ENCODE results near the gene WTIP. TPM values are rescaled to one million over a fixed set of nuclear protein-coding genes. Genes with fewer than 3 reads are reported as not detected.

Gene WTIP
- total and polyA plus RNA-seq, 2 of the 13 experiments (the other 11 are each of a cell fraction or from before 2014, with no cell fraction given), result 15.0 to 18.1 TPM

DNA sequence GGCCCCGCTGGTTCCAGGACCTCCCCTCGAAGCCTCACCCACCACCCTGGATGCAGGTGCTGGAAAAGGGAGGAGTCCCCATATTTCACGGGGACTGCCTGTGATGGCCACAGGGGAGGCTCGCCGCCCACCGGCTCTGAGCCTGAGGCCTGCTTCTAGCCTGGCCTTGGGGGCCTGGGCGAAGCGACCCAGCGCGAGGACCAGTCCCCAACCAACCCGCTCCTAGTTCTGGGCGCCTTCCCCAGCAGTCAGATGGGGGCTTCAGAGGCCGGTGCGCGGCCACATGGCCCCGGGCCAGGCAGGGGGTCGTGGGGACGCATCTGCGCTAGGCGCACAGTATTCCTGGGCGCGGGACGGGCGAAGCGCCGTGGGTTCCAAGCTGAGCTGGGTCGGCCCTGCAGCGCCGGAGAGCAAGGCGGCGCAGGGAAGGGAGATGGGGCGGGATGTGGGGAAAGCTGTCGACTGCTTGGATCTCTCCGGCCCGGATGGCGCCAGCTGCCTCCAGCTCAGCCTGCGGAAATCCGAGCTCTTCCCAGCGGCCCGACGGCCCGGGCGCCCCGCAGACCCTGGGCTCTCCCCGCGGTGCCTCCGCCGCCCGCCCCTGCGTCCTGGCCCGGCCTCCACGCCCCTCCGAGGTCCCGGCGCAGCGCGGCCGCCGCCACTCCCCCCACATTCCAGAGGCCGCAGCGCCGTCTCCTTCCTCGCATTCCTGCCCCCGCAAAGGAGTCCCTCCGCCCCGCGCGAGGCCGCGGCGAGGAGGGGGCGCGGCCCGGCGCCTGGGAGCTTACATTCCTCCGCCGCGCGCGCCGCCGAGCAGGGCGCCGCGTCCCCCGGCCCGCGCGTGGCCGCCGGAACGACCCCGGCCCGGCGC is at the start of gene WTIP (continued):
- TF ChIP-seq, protein P1, sequence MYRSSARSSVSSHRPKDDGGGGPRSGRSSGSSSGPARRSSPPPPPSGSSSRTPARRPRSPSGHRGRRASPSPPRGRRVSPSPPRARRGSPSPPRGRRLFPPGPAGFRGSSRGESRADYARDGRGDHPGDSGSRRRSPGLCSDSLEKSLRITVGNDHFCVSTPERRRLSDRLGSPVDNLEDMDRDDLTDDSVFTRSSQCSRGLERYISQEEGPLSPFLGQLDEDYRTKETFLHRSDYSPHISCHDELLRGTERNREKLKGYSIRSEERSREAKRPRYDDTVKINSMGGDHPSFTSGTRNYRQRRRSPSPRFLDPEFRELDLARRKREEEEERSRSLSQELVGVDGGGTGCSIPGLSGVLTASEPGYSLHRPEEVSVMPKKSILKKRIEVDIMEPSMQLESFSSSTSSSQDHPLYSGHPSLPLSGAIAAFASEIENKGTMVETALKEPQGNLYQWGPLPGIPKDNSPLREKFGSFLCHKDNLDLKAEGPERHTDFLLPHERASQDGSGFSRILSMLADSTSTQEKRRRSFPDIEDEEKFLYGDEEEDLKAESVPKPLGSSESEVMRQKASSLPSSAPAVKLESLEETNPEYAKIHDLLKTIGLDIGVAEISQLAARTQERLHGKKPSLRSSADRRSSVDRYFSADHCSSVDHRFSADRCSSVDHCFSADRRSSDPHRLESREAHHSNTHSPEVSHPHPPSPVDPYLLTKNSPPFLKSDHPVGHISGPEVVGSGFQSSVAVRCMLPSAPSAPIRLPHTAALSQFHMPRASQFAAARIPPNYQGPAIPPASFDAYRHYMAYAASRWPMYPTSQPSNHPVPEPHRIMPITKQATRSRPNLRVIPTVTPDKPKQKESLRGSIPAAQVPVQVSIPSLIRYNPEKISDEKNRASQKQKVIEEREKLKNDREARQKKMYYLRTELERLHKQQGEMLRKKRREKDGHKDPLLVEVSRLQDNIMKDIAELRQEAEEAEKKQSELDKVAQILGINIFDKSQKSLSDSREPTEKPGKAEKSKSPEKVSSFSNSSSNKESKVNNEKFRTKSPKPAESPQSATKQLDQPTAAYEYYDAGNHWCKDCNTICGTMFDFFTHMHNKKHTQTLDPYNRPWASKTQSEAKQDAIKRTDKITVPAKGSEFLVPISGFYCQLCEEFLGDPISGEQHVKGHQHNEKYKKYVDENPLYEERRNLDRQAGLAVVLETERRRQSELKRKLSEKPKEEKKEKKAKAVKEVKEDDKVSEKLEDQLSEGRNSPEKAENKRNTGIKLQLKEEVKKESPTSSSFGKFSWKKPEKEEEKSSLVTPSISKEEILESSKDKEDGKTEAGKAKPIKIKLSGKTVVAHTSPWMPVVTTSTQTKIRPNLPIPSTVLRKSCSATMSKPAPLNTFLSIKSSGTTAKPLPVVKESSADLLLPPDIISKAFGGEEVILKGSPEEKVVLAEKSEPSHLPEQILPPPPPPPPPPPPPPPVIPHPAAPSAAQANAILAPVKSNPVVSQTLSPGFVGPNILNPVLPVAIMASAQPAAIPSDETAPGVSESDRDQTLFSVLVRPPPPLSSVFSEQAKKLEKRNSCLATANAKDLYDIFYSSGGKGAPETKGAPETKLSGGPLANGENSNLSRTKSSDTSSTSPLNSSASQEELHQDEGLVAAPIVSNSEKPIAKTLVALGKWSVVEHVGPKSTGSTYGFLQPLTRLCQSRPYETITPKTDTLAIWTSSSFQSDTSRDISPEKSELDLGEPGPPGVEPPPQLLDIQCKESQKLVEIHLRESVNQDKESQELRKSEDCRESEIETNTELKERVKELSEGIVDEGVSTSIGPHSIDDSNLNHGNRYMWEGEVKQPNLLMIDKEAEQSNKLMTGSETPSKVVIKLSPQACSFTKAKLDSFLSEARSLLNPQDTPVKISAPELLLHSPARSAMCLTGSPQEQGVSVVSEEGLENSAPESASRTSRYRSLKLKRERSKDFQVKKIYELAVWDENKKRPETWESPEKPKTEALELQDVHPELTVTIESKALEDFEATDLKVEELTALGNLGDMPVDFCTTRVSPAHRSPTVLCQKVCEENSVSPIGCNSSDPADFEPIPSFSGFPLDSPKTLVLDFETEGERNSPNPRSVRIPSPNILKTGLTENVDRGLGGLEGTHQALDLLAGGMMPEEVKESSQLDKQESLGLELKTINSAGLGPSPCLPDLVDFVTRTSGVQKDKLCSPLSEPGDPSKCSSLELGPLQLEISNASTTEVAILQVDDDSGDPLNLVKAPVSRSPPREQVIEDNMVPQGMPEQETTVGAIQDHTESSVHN (CRISPR knock-in tag; IDR thresholded peaks at IDR 0.05), result no peak
- TF ChIP-seq, protein P2, sequence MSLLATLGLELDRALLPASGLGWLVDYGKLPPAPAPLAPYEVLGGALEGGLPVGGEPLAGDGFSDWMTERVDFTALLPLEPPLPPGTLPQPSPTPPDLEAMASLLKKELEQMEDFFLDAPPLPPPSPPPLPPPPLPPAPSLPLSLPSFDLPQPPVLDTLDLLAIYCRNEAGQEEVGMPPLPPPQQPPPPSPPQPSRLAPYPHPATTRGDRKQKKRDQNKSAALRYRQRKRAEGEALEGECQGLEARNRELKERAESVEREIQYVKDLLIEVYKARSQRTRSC (CRISPR knock-in tag; IDR thresholded peaks at IDR 0.05; ENCODE audit: low read depth), result no peak
- TF ChIP-seq NR2F2 (IDR thresholded peaks at IDR 0.05; ENCODE audit: borderline replicate concordance, low read depth), result no peak
- TF ChIP-seq, protein P3, sequence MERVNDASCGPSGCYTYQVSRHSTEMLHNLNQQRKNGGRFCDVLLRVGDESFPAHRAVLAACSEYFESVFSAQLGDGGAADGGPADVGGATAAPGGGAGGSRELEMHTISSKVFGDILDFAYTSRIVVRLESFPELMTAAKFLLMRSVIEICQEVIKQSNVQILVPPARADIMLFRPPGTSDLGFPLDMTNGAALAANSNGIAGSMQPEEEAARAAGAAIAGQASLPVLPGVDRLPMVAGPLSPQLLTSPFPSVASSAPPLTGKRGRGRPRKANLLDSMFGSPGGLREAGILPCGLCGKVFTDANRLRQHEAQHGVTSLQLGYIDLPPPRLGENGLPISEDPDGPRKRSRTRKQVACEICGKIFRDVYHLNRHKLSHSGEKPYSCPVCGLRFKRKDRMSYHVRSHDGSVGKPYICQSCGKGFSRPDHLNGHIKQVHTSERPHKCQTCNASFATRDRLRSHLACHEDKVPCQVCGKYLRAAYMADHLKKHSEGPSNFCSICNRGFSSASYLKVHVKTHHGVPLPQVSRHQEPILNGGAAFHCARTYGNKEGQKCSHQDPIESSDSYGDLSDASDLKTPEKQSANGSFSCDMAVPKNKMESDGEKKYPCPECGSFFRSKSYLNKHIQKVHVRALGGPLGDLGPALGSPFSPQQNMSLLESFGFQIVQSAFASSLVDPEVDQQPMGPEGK (CRISPR knock-in tag; IDR thresholded peaks at IDR 0.05), result peak; percentile 90
- TF ChIP-seq ZNF263 (CRISPR knock-in tag; IDR thresholded peaks at IDR 0.05), result no peak
- TF ChIP-seq, protein P4, sequence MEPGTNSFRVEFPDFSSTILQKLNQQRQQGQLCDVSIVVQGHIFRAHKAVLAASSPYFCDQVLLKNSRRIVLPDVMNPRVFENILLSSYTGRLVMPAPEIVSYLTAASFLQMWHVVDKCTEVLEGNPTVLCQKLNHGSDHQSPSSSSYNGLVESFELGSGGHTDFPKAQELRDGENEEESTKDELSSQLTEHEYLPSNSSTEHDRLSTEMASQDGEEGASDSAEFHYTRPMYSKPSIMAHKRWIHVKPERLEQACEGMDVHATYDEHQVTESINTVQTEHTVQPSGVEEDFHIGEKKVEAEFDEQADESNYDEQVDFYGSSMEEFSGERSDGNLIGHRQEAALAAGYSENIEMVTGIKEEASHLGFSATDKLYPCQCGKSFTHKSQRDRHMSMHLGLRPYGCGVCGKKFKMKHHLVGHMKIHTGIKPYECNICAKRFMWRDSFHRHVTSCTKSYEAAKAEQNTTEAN (CRISPR knock-in tag; conservative IDR thresholded peaks at IDR 0.05), result peak; percentile 32; the same call in 1 of the 2 replicates
- TF ChIP-seq ZNF333 (CRISPR knock-in tag; IDR thresholded peaks at IDR 0.05; ENCODE audit: borderline replicate concordance), result no peak
- TF ChIP-seq SIN3A (IDR thresholded peaks at IDR 0.05; ENCODE audit: borderline replicate concordance, low read depth, low read length), result 0 out of 2 replicates have a peak, but pooled peaks have one; percentile 48
- no peak for TF ChIP-seq SNRNP70 (IDR thresholded peaks at IDR 0.05; ENCODE audit: low read depth, low read length)
- TF ChIP-seq EEA1 (CRISPR knock-in tag; IDR thresholded peaks at IDR 0.05; ENCODE audit: borderline replicate concordance), result 0 out of 2 replicates have a peak, but pooled peaks have one; percentile 27
- TF ChIP-seq, protein P5, sequence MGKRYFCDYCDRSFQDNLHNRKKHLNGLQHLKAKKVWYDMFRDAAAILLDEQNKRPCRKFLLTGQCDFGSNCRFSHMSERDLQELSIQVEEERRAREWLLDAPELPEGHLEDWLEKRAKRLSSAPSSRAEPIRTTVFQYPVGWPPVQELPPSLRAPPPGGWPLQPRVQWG (CRISPR knock-in tag; IDR thresholded peaks at IDR 0.05; ENCODE audit: borderline replicate concordance, low read depth), result no peak
- peak in 1 of 2 experiments; percentile 37; a peak in 1 of 4 replicates for TF ChIP-seq EP300 (IDR thresholded peaks at IDR 0.05; ENCODE audit: low read depth in 2 of 2, low read length in 2 of 2)
- TF ChIP-seq EP300 (CRISPR knock-in tag; IDR thresholded peaks at IDR 0.05; ENCODE audit: borderline replicate concordance), result no peak
